NCI-H1048 (cell line): Measurements from ENCODE around the gene ACADSB.

Experiments
- DNase-seq: peaks from one replicate; lab custom pipeline; 2025; lab: John Stamatoyannopoulos, UW

The ACADSB gene

GRCh38 chr10:123004298-123004697 is 4.5 kb upstream of the ACADSB start:
- DNase-seq = no peak

GRCh38 chr10:123007558-123008354 is 1.1 kb upstream of the ACADSB start:
- no peak for DNase-seq

- no peak for DNase-seq
Measured at GRCh38 chr10:123009105-123009820, 457 bp downstream of the ACADSB start.

- no peak for DNase-seq
Measured at GRCh38 chr10:123011987-123012386, 3.2 kb downstream of the ACADSB start.

- no peak for DNase-seq
Measured at GRCh38 chr10:123013456-123014419, 4.9 kb downstream of the ACADSB start.

- no peak for DNase-seq
Measured at GRCh38 chr10:123014772-123015171, 6.0 kb downstream of the ACADSB start.

- no peak for DNase-seq
Measured at GRCh38 chr10:123016228-123016627, 7.4 kb downstream of the ACADSB start.

GRCh38 chr10:123017421-123018165 is 8.8 kb downstream of the ACADSB start:
- DNase-seq = no peak

GRCh38 chr10:123018531-123018930 is 9.7 kb downstream of the ACADSB start:
- no peak for DNase-seq

GRCh38 chr10:123019264-123019663 is 10.5 kb downstream of the ACADSB start:
- DNase-seq = no peak

- DNase-seq = peak; percentile 35
Measured at GRCh38 chr10:123019941-123020703, 11.3 kb downstream of the ACADSB start.

- DNase-seq = no peak
Measured at GRCh38 chr10:123021517-123021916, 12.7 kb downstream of the ACADSB start.

GRCh38 chr10:123024540-123024939 is 15.7 kb downstream of the ACADSB start:
- DNase-seq = no peak

- peak; percentile 97 for DNase-seq
Measured at GRCh38 chr10:123026302-123026701, 17.5 kb downstream of the ACADSB start.

- DNase-seq = no peak
Measured at GRCh38 chr10:123027861-123028260, 19.1 kb downstream of the ACADSB start.

GRCh38 chr10:123031124-123031523 is 22.3 kb downstream of the ACADSB start:
- no peak for DNase-seq

- no peak for DNase-seq
Measured at GRCh38 chr10:123034332-123034731, 25.5 kb downstream of the ACADSB start.

- DNase-seq = no peak
Measured at GRCh38 chr10:123035467-123036086, 26.8 kb downstream of the ACADSB start.

GRCh38 chr10:123038782-123039631 is 30.2 kb downstream of the ACADSB start:
- DNase-seq = no peak

GRCh38 chr10:123039632-123039930 is 30.8 kb downstream of the ACADSB start:
- DNase-seq = no peak
